Myocyte (in vitro differentiated cells): ENCODE data around the gene KCNK1. TPM values are rescaled to one million over a fixed set of nuclear protein-coding genes. Genes with fewer than 3 reads are reported as not detected.

Experiments used
- DNase-seq: peaks from one replicate; pipeline ENCODE4 v3.0.0-alpha.2; 2012; ENCODE audit warnings: low read depth
- total RNA-seq: library from RNA; depleted of rRNA; stranded (reverse); fragments of >200 nt; gene quantifications from 2 replicates; pipeline ENCODE4 v1.2.3, GENCODE V29; 2014

The KCNK1 gene
- total RNA-seq, 1 donor from 2014 or later, result not detected

DNA sequence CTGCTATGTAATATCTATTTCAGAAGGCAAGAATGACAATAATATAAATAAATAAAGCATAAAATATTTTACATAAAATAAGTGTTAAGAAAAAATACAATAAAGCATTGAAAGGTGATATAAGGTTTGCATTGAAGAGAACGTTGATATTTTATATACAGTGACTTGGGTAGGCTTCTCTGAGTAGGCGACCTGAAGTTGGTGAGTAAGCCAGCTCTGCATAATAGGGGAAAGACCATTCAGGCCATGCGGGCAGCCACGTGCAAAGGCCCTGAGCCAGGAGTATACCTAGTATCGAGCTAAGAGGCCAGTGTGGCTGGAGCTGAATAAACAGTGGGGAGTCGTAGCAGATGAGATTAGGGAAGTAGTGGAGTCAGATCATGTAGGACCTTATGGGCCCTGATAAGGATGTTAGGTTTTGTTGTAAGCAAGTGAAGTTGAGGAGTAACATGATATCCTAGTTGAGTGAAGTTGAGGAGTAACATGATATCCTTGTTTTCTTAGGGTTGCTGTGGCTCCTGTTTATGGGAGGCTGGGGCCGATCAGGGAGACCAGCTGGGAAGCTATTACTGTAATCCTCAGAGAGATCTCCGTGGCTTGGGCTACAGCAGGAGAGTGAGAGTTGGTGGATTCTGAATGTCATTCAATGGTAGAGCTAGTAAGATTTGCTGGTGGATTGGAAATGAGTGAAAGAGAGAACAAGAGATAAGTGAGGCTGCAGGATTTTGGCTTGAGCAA is 22.0 kb downstream of the KCNK1 start:
- peak; percentile 0 for DNase-seq

- no peak for DNase-seq
Observed at GRCh38 chr1:233636503-233636877, 22.6 kb downstream of the KCNK1 start.

- DNase-seq, result no peak
Observed at GRCh38 chr1:233638513-233638912, 24.6 kb downstream of the KCNK1 start.

DNA sequence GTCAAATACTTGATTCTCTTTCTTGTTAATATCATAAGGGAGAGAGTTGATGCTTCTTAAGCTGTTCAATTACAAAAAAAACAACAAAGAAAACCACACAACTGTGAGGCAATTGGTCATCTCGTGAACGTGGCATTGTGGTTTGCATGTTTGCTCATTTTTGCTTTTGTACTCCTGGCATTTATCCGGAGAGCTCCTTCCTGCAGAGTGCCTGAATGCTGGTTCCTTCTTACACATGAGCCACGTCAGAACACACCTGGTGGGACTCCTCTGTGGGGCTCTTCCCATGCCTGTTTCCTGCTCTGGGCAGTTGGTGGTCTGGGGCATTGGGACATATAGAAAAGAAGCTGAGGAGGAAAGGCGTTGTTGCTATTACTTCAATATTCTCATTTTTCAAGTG is 25.7 kb downstream of the KCNK1 start:
- DNase-seq, result no peak

GRCh38 chr1:233640179-233640578 is 26.3 kb downstream of the KCNK1 start:
- DNase-seq, result no peak

GRCh38 chr1:233641029-233641428 is 27.1 kb downstream of the KCNK1 start:
- no peak for DNase-seq

DNA sequence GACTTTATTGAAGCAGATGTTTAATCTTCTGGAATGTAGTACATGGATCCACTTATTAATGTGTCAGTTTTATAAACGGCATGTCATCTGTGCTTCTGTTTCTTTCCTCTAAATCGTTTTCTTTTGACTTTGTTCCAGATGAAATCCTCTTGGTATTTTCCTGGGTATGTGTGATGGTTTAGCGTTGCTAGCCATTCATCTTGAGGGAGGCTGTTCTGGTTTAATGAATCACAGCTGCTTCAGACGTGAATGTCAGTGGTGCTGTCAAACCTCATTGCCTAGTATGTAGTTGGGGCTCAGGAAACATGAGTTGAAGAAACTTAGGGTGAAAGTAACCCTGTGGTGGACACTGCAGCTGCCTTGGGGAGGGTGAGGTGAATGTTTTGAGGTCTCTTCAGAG is 33.2 kb downstream of the KCNK1 start:
- no peak for DNase-seq

- no peak for DNase-seq
Observed at GRCh38 chr1:233647636-233648035, 33.7 kb downstream of the KCNK1 start.

DNA sequence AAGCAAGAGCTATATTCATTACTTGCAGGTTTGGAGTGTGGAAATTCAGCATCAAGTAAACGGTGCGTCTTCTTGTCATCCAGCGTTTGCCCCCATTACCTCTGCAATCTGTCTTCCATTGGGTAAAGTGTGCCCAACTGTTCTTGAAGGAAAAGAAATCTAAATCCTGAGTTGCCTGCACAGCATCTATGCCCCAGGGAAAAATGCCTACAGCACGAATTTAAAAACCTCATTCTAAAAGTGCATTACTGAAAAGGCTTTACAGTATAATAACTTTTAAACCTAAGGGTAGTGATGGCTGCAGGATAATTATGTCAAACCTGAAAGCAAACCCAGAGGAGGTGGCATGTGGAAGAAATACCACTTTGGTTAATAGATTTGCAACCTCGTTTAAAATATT is 37.2 kb downstream of the KCNK1 start:
- DNase-seq, result no peak

DNA sequence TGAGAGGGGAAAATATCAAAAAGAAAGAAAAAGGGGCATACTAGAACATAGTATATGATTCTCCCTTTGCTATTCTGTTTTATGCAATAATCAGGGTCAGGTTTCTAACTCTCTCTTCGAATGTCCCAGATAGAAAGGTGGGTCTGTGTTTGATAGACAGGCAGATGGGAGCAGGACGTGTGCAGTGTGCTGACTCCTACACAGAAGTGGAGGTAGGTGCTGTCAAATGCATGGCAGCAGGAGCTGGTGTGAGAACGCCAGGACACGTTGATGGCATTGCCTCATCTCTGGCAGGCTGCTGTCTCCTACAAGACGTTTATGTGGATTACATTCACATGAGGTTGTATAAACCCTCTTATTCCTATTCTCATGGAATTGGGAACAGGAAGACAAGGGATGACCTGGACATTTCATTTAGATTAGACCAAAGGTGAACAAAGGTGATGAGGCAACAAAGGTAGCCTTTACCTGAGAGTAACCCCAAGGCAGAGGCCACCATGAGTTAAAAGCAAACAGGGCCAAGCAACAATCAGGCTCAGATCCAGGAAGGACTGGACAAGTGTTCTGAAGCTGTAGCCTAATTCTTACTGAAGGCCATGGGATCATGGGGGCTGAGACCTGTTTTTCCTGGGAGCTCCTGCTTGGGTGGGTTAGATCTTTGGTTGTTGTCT is 37.8 kb downstream of the KCNK1 start:
- no peak for DNase-seq

DNA sequence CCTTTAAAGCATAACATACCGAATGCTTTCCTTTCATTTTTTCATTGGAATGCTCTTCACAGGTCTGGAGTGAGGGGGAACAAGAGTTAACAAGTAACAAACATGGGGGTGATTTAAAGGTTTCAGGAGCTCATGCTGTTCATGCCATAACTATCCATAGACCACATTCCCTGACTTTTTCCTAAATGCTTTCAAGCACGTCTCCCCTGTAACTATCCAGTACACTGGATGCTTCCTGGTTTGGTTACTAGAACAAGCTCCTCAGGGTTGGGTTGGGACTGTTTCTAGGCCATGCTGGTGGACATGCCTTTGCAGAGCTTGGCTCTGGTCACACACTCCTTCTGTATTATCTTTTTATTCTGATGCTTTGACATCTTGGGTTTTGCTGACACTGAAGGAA is 38.6 kb downstream of the KCNK1 start:
- no peak for DNase-seq

- no peak for DNase-seq
Observed at GRCh38 chr1:233654658-233655280, 40.9 kb downstream of the KCNK1 start.

GRCh38 chr1:233655301-233655740 is 41.4 kb downstream of the KCNK1 start:
- DNase-seq, result no peak

DNA sequence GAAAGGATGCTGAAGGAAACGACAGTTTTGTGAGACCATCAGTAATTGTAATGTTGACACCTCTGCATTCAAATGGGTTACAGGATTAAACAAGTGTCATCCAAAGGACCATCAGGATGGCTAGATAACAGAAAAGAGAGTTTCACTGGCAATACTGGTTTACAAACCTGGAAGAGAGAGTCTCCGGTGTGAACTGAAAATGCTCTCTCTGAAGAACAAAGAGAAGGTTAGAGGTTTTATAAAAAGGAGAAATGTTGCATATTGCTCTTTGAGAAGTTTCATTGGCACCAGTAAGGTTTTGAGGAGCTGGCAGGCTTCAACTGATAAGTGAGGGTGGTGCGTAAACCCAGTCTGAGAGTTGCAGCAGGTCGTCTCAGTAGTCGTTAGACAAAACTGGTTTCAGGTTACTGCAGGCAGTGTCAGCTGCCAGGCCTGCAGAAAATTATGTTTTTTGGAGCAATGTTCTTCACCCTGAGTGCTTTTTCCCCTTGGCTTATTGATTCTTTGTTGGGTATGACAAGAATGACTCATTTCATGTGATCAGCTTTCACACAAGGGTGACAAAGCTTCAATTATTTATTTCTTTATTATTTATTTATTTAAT is 42.2 kb downstream of the KCNK1 start:
- no peak for DNase-seq

DNA sequence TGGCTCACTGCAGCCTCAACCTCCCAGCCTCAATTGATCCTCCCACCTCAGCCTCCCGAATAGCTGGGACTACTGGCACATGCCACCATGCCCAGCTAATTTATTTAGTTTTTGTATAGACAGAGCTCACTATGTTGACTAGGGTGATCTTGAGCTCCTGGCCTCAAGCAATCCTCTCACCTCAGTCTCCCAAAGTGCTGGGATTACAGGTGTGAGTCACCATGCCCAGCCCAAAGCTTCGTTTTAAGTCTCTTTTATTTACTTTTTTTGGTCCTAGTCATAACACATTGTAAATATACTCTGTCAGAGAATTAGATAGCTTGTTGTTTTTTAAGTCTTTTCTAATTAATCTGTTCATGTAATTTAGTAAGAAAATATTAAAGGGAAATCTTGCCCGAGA is 42.8 kb downstream of the KCNK1 start:
- DNase-seq, result no peak

DNA sequence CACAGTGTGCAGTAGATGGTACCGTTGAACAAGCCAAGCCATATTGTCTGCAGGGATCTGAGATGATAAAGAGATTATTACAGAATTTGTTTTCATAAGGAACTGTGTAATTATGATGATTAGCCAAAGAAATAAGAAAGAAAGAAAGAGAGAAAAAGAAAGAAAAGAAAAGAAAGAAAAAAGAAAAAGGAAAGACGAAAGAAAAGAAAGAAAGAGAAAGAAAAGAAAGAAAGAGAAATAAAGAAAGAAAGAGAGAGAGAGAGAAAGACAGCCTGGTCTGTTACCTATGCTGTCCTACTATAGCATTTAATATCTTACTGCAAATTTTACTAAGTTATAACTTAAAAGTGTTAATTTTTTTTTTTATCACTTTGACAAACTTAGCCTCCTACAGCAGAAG is 43.6 kb downstream of the KCNK1 start:
- no peak for DNase-seq

GRCh38 chr1:233659495-233659894 is 45.6 kb downstream of the KCNK1 start:
- no peak for DNase-seq

DNA sequence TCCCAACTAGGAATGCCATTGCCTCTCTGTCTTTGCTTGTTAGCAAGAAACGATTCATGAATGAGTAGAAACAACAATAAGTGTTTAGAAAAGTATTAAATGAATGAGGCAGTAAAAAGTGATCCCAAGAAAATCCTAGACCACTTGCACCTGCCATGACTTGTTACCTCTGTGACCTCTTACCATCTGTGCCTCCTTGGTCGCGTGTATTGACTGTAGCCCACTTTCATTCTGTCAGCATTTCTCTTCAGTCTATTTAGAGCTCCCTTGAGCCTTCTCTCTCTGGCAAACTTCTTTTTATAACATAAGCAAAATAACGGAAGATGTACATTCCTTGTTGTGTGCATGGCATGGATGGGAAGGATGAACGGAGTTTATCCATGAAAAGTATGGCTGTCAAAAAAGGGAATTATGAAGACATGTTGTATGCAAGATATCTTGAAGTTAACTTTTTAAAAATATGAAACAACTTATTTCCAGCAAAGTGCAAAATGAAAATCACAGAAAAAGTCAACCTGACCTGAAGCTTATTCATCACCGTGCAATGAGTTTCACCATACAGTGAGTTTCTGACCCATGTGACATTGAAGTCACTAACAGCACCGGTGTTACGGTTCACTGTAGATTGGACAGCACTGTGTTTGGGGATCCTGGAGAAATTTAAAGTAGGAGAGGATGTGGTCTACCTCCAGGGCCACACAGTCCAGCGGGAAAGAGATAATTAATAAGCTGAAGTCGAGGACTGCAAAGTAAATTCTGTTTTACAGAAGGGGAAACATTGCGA is 47.7 kb downstream of the KCNK1 start:
- no peak for DNase-seq

DNA sequence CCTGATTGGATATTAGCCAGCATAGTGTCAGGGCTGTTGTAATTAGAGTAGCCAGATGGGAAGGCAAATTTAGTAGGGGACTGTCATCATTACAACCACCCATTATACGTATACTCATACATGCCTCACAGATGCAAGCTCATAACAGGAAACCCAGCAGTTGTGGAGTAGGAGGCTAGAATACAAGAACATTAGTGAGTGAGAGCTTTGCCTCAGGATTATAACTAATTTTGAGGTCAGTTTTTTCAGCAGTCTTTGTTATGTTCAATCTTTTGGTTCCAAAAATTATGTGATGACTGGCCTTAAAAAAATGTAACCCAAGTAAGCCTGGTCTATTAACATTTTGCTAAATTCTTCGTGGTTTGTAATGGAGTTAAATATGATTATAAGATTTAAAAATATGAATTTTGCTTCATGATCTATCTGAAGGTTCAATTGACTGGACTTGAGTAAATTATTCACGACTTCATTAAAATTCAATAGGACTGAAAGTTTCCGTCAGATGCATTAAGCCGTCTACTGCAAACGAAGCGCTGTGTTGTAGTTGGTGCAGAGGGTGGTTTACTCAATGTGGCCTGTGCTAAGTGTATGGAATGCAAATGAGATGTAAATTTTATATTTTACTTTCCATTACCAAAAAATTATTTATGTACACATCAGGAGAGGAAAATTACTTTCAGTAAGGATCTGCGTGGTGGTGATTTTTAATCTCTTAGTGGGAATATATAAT is 48.8 kb downstream of the KCNK1 start:
- no peak for DNase-seq

- DNase-seq, result no peak
Observed at GRCh38 chr1:233664253-233664652, 50.3 kb downstream of the KCNK1 start.
